ENCODE data around the gene JDP2.

The JDP2 gene

GRCh38 chr14:75514673-75515628, 87.1 kb downstream of the JDP2 start:
- peak; percentile 41 for DNase-seq (ENCODE audit: low read depth)

GRCh38 chr14:75515629-75515996, 87.8 kb downstream of the JDP2 start:
- DNase-seq (ENCODE audit: low read depth), result no peak

DNA sequence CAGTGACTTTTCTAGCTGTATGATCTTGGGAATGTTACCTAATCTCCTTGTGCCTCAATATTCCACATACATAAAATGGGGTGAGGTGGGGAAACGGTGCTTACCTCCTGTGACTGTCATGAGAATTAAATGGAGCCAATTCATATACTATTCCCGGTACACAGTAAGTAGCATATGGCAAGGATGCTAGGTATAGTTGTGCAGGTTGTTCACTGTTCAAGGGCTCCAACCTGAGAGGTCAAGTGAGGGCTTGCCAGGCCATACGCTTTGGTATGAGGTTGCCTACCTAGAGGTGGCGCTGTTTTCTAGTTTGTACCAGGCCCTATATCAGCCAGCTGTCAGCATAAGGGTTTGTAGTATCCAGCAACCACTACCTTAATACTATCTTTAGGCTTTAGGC, 90.8 kb downstream of the JDP2 start:
- DNase-seq (ENCODE audit: low read depth), result no peak

- DNase-seq (ENCODE audit: low read depth), result no peak
Observed at GRCh38 chr14:75519394-75519793, 91.6 kb downstream of the JDP2 start.

- DNase-seq (ENCODE audit: low read depth), result no peak
Observed at GRCh38 chr14:75519826-75520728, 92.3 kb downstream of the JDP2 start.

DNA sequence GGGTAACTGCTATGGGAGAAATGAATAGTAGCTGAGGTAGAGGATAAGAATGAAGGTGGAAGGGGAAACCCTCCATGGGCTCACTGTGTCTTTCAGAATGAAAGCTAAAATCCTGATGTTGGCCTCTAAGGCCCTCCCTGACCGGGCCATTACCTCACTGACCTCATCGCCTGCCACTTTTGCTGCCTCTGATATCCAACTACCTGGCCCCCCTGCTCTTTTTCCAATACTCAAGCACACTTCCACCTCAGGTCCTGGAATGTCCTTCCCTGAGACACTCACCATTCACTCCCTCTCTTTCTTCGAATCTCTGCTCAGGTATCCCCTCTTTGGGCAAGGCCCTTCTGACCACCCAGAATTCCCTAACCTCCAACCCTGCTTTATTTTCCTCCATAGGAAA, 93.0 kb downstream of the JDP2 start:
- DNase-seq (ENCODE audit: low read depth), result no peak

- DNase-seq (ENCODE audit: low read depth), result no peak
Observed at GRCh38 chr14:75521415-75522199, 93.8 kb downstream of the JDP2 start.

- peak; percentile 61 for DNase-seq (ENCODE audit: low read depth)
Observed at GRCh38 chr14:75522224-75522982, 94.6 kb downstream of the JDP2 start, which contains the start of gene BATF. Gene BATF (plus strand): TSS chr14:75522469. CDS start chr14:75522683, 214 bp downstream.

DNA sequence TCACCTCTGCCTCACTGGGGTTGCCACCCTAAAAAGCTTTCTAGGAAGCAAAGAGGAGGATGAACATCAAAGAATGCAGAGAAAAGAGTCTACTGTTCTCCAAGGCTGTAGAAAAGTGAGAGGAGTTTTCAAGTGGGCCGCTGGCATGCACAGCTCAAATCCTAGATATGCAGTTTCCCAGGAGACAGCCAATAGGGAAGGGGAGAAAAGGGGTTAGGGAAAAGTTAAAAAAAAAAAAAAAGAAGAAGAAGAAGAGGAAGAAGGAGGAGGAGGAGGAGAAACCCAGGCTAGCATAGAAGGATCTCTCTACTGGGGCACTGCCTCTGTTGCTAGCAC, 95.1 kb downstream of the JDP2 start:
- no peak for DNase-seq (ENCODE audit: low read depth)
